Measurements from ENCODE around the gene ARPC1B. TPM values are rescaled to one million over a fixed set of nuclear protein-coding genes. Genes with fewer than 3 reads are reported as not detected.
A peak's percentile ranks its signal among the peaks of the same experiment; 100 is the strongest.

The ARPC1B gene
- total RNA-seq, 4 donors from 2014 or later = 214 to 273 (median 228) TPM

DNA sequence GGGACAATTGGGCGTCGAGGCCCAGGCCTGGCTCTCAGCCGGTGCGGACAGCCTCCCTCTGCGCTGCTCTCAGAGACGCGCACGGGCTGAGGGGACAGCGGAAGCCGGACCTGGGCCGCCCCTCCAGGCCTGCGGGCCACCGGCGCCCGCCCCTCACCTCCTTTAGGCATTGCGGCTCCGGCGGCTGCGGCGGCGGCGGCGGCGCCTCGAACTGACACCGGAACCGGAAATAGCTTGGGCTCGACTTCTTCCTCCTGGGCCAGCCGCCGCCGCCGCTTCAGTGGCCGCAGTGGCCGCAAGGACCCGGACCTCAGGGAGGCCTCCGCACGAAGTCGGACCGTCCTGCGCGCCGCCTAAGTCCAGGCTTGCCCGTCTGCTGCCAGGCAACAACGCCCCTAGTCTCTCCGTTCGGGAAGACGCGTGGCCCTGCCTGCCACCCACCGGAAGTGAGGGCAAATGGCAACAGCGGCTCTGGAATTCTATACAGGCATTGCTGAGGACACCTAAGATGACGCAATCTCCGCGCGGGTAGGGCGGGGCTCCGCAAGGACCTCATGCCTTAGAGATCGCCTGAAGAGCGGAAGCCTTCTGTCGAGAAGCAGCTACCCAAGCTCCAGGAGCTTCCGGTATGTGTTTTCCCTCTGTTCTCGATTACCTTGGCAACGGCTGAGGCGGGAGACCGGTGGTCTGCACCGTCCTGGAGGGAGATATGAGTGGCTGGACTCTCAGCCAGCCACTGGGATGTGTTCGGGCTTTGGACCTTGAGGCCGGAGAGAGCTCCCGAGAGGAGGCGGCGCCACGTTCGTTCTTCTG lies 34.1 kb downstream of the ARPC1B start, which contains the start of the genes BUD31 and PDAP1:
TSS of gene BUD31 (plus strand) at position 591 of the 813 bp plus-strand sequence. CDS start 2,124 bp downstream, outside the sequence.
TSS of gene PDAP1 (minus strand) at position 219 of the 813 bp plus-strand sequence. CDS start at position 170, 49 bp downstream.
- H3K4me1 ChIP-seq = peaks cover 23 to 29% of the 10 kb centered on the region in 2 donors
- DNase-seq = peak; percentile 93 to 94
- TF ChIP-seq CTCF (IDR thresholded peaks at IDR 0.05) (peak in 3 of 6 experiments; percentile 24 to 35 (median 29)), POLR2A (IDR thresholded peaks at IDR 0.05) (peak in 1 of 2 donors; percentile 88)
- peak within 1 kb of the TSS; percentile 93 to 100 (median 96) for H3K4me3 ChIP-seq (replicated peaks in 1 of 3)
- peaks cover 33 to 39% of the 10 kb centered on the region in 2 donors for H3K36me3 ChIP-seq
- no peaks in the 10 kb centered on the region for H3K27me3 ChIP-seq
- H3K27ac ChIP-seq = peak within 1 kb of the TSS; percentile 96 to 99 (median 99)
- WGBS, 2 donors = 1% methylated on average over 27 to 35 of the region's 72 CpGs
- intact Hi-C loops (cut with DNase I) = loop anchor here (10.0 kb wide), 2 partner anchors 84 to 364 kb away; partner anchors contain the start of gene ARPC1A
- H3K9me3 ChIP-seq = no peaks in the 10 kb centered on the region

DNA sequence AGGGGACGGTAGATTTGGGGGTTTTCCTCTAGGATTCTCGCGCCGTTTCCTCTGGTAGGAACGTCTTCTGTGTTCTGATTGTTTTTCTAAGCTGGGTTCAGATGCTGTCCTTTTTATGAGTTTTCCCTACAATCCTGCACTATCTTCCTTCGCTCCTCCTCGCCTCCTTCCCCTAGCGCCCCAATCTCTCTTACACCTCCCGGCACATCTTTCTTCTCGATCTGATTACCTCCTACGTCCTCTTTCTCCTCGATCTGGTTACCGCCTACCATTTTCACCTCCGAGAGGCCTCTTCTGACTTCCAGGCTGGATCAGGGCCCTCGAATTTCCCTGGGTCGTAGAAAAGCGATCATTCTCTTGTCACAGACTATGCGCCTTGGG lies 34.7 kb downstream of the ARPC1B start:
- no peak for TF ChIP-seq POLR2A (IDR thresholded peaks at IDR 0.05)
- TF ChIP-seq CTCF (IDR thresholded peaks at IDR 0.05) = no peak
- no peak for DNase-seq
- intact Hi-C loops (cut with DNase I) = loop anchor here (10.0 kb wide), 2 partner anchors 84 to 364 kb away; partner anchors contain the start of gene ARPC1A
- Histone ChIP-seq H3K4me1 (peaks cover 23 to 29% of the 10 kb centered on the region in 2 donors), H3K4me3 (replicated peaks in 1 of 3) (peak overlapping the region; percentile 16 to 100 (median 96)), H3K27me3 (no peaks in the 10 kb centered on the region), H3K27ac (peak overlapping the region; percentile 96 to 99 (median 99)), H3K9me3 (no peaks in the 10 kb centered on the region), H3K36me3 (peaks cover 32 to 33% of the 10 kb centered on the region in 2 donors)
- WGBS, 2 donors = 0 to 1% methylated on average over 18 of the region's 18 CpGs

DNA sequence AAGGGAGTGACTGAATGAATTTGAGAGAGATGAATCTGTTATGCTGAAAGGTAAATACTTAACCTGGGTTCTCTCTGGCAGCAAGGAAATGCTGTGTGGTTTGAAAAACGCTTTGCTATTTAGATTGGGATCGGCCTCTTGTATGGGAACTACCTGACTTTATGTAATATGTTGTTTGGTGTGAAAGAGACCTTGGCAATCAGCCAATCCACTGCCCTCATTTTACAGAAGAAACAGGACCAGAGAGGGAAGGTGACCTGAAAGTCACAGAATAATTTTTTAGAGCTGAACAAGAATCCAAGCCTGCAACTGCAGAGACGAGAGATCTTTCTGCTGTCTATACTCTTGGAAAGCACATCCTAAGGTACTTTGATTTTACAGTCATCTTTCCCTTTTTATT lies 35.3 kb downstream of the ARPC1B start:
- WGBS, 2 donors = 38 to 51% methylated on average over 3 of the region's 3 CpGs

DNA sequence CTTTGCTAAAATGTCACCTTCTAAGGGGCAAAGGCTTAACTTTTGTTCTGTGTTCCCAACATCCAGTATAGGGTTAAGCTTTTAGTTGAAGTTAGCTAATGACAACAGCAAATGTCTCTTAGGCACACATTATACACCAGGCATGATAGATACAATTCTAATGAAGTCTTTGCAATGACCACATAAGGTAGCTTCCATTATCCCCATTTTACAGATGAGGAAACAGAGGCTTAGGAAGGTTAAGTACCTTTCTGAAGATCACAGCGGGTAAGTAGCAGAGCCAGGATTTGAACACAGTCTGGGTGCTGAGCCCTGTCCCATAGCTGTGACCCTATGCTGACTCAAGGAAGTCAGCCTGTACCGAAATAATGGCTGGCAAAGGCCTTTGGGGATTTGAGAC lies 36.1 kb downstream of the ARPC1B start:
- Histone ChIP-seq H3K4me3 (replicated peaks in 1 of 3) (no peak overlapping the region), H3K27me3 (no peaks in the 10 kb centered on the region), H3K27ac (no peak overlapping the region), H3K4me1 (peaks cover 23 to 24% of the 10 kb centered on the region in 2 donors), H3K36me3 (peaks cover 35 to 40% of the 10 kb centered on the region in 2 donors), H3K9me3 (no peaks in the 10 kb centered on the region)
- no peak for TF ChIP-seq CTCF (IDR thresholded peaks at IDR 0.05)
- no peak for TF ChIP-seq POLR2A (IDR thresholded peaks at IDR 0.05)
- DNase-seq = no peak
- 87 to 95% methylated on average over 2 of the region's 2 CpGs for WGBS, 2 donors
- intact Hi-C loops (cut with DNase I) = loop anchor here (5.0 kb wide), 1 partner anchor 33 kb away; no protein-coding TSS in a partner anchor

More for the DNA sequence above, 35.3 kb downstream of the ARPC1B start:
- Histone ChIP-seq H3K36me3 (peaks cover 31 to 33% of the 10 kb centered on the region in 2 donors), H3K9me3 (no peaks in the 10 kb centered on the region), H3K4me1 (peaks cover 23 to 24% of the 10 kb centered on the region in 2 donors), H3K4me3 (replicated peaks in 1 of 3) (peak overlapping the region in 1 of 3 donors; percentile 100), H3K27ac (no peak overlapping the region), H3K27me3 (no peaks in the 10 kb centered on the region)
- intact Hi-C loops (cut with DNase I) = loop anchor here (5.0 to 10.0 kb wide), 3 partner anchors 33 to 365 kb away; partner anchors contain the start of gene ARPC1A
- DNase-seq = no peak
- TF ChIP-seq POLR2A (IDR thresholded peaks at IDR 0.05) = no peak
- TF ChIP-seq CTCF (IDR thresholded peaks at IDR 0.05) = no peak

Measured in thyroid gland (tissue), 4 donors.